ENCODE measurements around the gene AFDN. TPM values are rescaled to one million over a fixed set of nuclear protein-coding genes. Genes with fewer than 3 reads are reported as not detected.
A peak's percentile ranks its signal among the peaks of the same experiment; 100 is the strongest.

AFDN gene
- total RNA-seq, 1 donor from 2014 or later, result 162 TPM

DNA sequence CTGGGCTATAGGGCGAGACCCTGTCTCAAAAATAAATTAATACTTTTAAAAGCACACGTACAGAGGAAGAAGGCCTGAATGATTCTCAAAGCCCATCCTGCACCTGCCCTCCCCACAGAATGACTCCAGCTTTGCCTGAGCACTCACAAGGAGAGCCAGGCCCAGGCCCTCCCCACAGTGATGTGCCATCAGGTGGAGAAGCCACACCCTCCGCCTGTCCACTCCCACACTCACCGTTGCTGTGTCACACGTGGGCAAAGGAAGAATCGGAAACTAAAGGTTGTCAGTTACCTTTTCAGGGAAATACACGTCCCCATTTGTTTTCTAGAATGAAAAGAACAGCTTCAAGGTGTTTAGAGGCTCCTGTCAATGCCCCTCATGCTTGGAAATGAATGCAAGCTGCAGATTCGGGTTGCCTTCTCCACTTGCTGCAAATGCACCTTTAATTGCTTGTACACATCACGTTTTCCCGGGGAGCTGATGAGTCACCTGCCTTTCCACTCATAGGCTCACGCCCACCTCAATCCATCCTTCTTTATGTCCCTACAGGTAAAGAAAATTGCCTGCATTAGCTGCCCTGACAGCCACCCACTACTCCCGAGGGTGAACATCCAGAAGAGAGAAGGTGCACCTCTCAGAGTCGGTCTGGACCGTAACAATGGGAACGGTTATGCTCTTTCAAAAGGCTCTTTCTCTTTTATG lies 45.5 kb upstream of the AFDN start:
- Histone ChIP-seq H3K4me3 (no peak overlapping the region), H3K27ac (no peak overlapping the region), H3K4me1 (no peaks in the 10 kb centered on the region), H3K27me3 (no peaks in the 10 kb centered on the region), H3K9me3 (no peaks in the 10 kb centered on the region), H3K36me3 (no peaks in the 10 kb centered on the region)
- DNase-seq (ENCODE audit: extremely low spot score in 2 of 2), result no peak
- intact Hi-C loops (cut with DNase I), result no loop called here
- TF ChIP-seq, protein P1, sequence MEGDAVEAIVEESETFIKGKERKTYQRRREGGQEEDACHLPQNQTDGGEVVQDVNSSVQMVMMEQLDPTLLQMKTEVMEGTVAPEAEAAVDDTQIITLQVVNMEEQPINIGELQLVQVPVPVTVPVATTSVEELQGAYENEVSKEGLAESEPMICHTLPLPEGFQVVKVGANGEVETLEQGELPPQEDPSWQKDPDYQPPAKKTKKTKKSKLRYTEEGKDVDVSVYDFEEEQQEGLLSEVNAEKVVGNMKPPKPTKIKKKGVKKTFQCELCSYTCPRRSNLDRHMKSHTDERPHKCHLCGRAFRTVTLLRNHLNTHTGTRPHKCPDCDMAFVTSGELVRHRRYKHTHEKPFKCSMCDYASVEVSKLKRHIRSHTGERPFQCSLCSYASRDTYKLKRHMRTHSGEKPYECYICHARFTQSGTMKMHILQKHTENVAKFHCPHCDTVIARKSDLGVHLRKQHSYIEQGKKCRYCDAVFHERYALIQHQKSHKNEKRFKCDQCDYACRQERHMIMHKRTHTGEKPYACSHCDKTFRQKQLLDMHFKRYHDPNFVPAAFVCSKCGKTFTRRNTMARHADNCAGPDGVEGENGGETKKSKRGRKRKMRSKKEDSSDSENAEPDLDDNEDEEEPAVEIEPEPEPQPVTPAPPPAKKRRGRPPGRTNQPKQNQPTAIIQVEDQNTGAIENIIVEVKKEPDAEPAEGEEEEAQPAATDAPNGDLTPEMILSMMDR (IDR thresholded peaks at IDR 0.05), result no peak
- TF ChIP-seq POLR2AphosphoS5 (IDR thresholded peaks at IDR 0.05; ENCODE audit: insufficient read depth in 1 of 2, low read depth in 1 of 2) (no peak), POLR2A (IDR thresholded peaks at IDR 0.05) (no peak)

DNA sequence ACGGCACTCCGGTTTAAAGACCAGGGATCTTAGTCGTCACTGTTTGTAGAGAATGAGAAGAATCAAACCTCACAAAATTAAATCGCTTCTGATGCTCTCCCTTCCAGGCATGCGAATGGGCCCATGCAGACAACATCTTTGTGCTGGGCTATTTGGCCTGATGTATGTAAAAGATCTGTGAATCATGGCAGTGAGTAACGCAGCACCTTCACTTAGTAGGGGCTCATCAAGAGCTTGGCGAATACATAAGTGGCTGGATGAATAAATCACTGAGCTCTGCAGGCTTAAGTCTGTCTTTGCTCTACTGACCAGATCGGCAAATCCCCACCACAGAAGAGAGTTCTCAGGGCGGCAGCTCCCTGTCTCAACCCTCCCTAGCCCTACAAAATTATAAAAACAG lies 44.8 kb upstream of the AFDN start:
- intact Hi-C loops (cut with DNase I), result no loop called here
- no peaks in the 10 kb centered on the region for H3K27me3 ChIP-seq

DNA sequence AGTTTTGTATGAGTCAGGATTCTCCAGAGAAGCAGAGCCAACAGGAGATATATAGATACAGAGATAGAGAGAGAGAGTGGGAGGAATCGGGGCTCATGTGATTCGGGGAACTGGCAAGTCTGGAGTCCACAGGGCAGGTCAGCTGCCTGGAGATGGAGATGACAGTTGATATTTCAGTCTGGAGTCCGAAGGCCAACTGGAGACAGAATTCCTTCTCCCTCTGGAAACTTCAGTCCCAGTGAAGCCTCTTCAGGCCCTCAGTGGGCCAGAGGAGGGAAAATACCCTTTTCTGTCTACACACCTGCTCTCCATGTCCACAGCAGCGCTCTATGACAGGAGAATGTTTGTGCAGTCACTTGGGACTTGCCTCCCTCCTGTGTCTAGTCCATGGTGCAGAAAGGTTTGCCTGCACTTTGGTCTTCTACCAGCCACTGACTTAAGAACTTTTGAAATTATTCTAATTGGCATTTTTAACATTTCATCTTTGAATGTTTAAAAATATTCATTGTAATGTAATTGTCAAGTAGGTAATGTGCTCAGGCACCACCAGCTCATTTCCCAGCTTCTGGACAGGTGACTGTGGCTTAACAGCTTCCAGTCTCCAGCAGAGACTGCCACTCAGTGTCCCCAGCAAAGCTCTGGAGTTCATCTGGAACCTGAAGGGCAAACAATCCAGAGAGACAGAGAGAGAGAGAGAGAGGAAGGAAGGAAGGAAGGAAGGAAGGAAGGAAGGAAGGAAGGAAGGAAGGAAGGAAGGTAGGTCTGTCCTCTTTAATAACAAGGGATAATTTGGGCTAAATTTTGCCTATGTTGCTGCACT lies 43.8 kb upstream of the AFDN start:
- Histone ChIP-seq H3K36me3 (no peaks in the 10 kb centered on the region), H3K4me3 (no peak overlapping the region), H3K27ac (no peak overlapping the region), H3K4me1 (no peaks in the 10 kb centered on the region), H3K9me3 (no peaks in the 10 kb centered on the region), H3K27me3 (no peaks in the 10 kb centered on the region)
- intact Hi-C loops (cut with DNase I), result no loop called here
- TF ChIP-seq POLR2AphosphoS5 (IDR thresholded peaks at IDR 0.05; ENCODE audit: insufficient read depth in 1 of 2, low read depth in 1 of 2) (no peak), POLR2A (IDR thresholded peaks at IDR 0.05) (no peak)
- TF ChIP-seq, protein P1 (IDR thresholded peaks at IDR 0.05), result no peak
- DNase-seq (ENCODE audit: extremely low spot score in 2 of 2), result no peak

More for the DNA sequence above, 44.8 kb upstream of the AFDN start:
- no peaks in the 10 kb centered on the region for H3K9me3 ChIP-seq
- no peaks in the 10 kb centered on the region for H3K4me1 ChIP-seq
- H3K27ac ChIP-seq, result no peak overlapping the region
- H3K4me3 ChIP-seq, result no peak overlapping the region
- no peak for DNase-seq (ENCODE audit: extremely low spot score in 2 of 2)
- no peaks in the 10 kb centered on the region for H3K36me3 ChIP-seq
- TF ChIP-seq, protein P1 (IDR thresholded peaks at IDR 0.05), result no peak
- TF ChIP-seq POLR2AphosphoS5 (IDR thresholded peaks at IDR 0.05; ENCODE audit: insufficient read depth in 1 of 2, low read depth in 1 of 2), result no peak
- no peak for TF ChIP-seq POLR2A (IDR thresholded peaks at IDR 0.05)

DNA sequence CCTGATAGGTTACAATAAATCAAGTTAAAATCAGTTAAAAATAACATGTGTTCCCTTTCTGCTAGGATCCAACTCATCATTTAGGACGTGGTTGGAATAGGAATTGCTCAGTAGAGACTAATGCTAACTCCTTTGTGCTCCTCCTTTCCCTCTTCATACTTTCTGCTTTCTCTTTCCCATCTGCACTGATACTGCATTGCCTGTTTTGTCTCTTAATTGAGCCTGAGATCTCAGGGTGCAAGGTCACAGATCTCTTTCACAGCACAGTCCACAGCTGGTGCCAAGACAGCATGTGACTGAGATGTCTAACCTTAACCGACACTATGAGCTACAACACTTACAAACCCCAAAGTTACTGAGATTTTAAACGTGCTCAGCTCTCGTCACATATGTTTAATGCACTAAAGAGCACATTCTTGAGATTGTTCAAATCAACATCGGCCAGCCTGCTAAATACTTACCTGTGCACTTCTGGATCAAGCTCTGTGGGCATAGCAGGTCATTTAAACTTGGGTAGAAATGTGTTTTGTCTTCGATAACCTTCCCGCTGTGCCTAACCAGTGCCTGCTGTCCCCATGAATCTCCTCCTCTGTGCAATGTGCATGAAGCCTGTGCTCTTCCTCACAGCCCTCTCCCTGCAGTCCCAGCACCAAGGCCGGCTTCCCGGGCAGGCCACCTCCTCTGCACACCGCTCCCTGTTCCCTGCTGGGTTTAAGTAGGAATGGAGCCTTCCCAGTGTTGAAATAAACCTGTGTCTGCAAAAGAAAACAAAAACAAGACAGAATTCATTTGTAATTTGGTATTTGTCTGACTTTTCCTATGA lies 39.6 kb upstream of the AFDN start:
- TF ChIP-seq POLR2A (IDR thresholded peaks at IDR 0.05) (no peak), POLR2AphosphoS5 (IDR thresholded peaks at IDR 0.05; ENCODE audit: insufficient read depth in 1 of 2, low read depth in 1 of 2) (no peak)
- TF ChIP-seq, protein P1 (IDR thresholded peaks at IDR 0.05), result no peak
- intact Hi-C loops (cut with DNase I), result no loop called here
- DNase-seq (ENCODE audit: extremely low spot score in 2 of 2), result peak in 1 of 2 donors; percentile 64

More for the DNA sequence above, 39.6 kb upstream of the AFDN start:
- Histone ChIP-seq H3K4me1 (no peaks in the 10 kb centered on the region), H3K4me3 (no peak overlapping the region), H3K36me3 (no peaks in the 10 kb centered on the region), H3K27me3 (no peaks in the 10 kb centered on the region), H3K9me3 (no peaks in the 10 kb centered on the region), H3K27ac (no peak overlapping the region)

Data from vagina (tissue), 2 donors.